Inflammatory macrophage treated with lipopolysaccharide for 1 hour (primary cell): Measurements from ENCODE around the gene FPGS.
"Not testable (repeated sequence)": the region's sequence is repeated elsewhere in the genome, so short reads cannot be mapped to it uniquely, and the experiment has no call there.

ENCODE experiments used
- DNase-seq, 2 donors: peaks; one replicate each; pipeline ENCODE4 v3.0.0-alpha.2; 2020 to 2022

Gene FPGS

DNA sequence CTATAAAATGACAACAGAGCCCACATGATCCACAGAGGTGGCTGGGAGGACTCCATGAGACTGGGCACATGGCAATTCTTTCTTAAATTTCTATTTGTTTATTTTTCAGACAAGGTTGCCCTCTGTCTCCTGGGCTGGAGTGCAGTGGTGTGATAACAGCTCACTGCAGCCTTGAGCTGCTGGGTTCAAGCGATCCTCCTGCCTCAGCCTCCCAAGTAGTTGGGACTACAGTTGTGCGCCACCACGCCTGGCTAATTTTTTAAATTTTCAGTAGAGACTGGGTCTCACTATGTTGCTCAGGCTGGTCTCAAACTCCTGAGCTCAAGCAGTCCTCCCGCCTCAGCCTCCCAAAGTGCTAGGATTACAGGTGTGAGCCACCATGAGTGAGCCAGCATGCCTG lies 42.9 kb downstream of the FPGS start:
- DNase-seq: not testable (repeated sequence)

- peak in 1 of 2 donors; percentile 17 for DNase-seq
Measured at GRCh38 chr9:127846443-127847177, 43.9 kb downstream of the FPGS start.

DNA sequence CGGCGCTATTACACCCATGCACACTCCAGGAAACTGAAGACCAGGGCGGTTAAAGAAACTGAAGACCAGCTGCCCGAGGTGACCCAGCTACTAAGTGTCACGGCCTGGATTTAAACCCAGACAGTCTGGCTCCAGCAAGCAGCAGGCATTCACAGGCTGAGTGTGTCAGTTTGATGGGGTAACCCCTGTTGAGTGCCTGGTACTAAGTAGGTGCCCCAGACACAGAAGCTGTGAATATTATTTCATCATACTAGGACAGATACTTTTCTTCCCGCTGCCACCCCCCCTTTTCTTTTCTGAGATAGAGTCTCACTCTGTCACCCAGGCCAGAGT lies 44.5 kb downstream of the FPGS start:
- peak in 1 of 2 donors; percentile 26 for DNase-seq

GRCh38 chr9:127847833-127848755 lies 45.4 kb downstream of the FPGS start:
- no peak for DNase-seq

DNA sequence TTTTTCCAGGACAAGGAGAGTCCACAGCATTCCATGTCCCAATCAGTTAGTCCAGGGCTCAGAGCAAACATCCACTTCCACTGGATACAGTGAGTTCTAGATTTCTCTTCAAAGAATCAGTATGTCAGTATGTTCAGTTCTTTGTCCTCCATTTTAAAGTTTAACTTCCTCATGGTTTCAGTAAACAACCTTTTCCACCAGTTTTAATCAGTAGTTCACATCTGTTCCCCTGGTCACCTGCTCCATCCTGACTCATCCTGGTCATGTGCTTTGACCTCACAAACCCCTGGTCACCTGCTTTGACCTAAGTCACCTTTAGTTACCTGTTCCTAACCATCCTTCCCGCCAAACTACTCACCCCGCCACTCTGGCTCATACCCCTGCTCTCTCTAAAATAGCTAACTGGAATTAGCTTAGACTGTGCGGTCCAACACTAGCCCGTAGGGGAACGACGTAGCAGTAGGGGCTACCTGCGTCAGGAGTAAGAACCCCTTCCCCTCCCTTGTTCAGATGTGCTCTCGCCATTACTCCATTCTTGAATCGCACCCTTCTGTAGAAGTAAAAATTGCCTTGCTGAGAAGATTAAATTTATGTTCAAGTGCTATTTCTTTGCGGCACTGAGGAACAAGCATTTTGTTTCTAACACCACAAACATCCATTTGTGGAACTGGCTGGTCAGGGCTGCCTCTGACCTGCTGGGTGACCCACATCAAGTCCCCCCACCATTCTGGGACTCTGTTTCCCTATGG lies 46.2 kb downstream of the FPGS start:
- DNase-seq: no peak

DNA sequence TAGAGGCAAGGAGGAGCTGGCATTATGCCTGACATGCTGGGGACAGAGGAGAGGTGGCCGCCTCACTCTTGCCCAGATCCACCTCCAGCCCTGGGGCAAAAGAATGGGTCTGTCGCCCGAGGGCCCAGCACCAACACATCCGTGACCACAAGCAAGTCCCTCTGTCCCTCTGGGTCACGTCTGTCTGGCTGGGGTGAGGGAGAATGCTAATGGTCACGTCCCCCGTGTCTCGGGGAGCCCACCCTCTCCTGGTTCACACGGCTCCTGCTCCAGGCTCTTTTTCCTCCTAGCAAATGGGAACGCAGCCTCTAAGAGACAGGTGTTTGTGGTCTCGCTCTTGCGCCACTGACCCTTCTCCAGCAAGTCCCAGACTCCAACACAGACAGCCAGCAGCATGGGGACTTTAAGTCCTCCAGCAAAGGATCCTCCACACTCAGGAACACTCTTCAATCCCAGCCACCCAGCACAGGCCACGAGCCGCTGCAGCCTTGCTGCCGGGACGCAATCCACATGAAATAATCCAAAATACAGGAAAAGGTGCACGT lies 47.7 kb downstream of the FPGS start:
- no peak for DNase-seq

DNA sequence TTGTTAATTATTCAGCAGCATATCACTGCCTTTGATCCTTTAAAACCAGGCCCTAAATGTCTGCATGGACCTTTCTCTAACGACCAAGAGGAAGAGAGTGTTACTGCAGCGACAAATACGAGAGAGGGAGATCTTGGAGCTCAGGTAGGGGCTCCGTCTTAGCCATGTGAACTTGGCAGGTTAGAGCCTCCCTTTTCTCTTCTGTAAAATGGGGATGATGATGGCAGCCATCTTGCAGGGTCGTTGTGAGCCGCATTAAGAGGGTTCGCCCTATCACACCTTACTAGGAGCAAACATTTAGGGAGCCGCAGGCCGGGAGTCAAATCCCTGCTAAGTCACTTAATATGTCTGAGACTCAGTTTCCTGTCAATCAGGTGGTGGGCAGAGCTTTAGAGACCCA lies 50.1 kb downstream of the FPGS start:
- no peak for DNase-seq

DNA sequence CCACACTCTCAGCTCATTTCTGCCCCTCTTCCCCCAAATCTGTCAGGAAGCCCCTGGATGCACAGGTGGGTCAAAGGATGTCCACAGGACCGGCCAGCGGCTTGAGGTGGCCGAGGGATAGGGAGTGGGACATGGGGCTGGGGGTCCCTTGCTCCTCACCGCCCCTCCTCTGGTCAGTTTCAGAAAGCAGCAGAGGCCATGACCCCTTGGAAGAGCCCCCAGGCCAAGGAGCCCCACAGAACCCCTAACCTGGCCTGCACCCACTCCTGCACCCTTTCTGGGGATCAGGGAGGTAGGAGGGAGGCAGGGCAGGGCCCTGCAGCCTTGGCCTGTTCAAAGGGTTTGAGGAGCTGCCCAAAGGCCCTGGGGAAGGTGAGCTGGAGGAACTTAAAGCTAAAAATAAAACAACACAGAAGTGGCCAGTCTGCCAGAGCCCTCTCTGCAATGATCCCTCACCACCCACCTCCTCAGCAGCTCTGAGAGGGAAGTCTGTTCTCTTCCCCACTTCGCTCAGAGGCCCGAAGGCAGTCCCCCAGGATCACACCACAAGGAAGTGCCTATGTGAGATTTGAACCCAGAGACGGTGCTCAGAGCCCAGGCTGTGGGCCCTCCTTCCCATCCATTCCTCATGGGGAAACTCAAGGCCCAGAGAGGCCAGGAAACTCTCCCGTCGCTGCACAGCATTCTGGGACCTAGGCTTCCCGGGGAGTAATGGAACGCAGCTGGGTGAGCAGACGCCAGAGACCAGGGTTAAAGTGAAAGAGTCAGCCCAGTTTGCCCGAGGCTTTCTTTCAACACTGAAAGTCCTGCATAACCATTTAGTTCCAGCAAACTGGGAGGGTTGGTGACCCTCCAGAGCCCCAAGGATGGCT lies 50.9 kb downstream of the FPGS start:
- peak; percentile 38 to 47 for DNase-seq

GRCh38 chr9:127854184-127854806 lies 51.6 kb downstream of the FPGS start, which contains the start of gene ENG:
Gene ENG (minus strand): TSS chr9:127854658. CDS start chr9:127854355, 303 bp downstream.
- peak in 1 of 2 donors; percentile 10 for DNase-seq

DNA sequence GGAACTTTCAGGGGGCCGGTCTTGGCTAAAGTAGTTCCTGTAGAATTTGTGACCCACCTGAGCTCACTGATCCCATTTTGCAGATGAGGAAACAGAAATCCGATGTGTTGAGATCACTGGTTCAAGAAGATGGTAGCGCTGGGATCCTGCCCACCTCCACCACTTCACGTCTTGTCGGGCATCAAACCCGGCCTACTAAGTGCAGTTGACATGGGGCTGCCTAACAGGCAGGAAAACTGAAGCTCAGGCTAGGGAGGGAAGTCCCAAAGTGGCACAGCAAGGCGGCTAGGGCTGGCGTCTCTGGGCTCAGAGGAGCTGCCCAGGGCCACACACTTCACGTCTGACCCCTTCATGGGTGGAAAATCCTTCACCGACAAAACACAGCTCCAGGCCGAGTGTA lies 52.3 kb downstream of the FPGS start:
- DNase-seq: no peak

DNA sequence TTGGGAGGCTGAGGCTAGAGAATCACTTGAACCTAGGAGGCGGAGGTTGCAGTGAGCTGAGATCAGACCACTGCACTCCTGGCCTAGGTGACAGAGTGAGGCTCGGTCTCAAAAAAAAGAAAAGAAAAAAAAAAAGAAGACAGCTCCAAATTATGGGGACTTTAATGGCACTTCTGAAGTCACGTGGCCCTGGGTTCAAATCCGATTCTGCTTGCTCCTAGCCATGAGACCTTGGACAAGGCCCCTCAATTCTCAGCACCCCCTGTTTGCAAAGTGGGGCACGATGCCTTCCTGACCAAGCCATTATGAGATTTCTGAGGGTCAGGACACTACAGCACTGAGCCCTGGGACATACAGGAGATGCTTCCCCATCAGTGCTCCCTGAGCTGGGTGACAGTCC lies 52.8 kb downstream of the FPGS start:
- DNase-seq: no peak

DNA sequence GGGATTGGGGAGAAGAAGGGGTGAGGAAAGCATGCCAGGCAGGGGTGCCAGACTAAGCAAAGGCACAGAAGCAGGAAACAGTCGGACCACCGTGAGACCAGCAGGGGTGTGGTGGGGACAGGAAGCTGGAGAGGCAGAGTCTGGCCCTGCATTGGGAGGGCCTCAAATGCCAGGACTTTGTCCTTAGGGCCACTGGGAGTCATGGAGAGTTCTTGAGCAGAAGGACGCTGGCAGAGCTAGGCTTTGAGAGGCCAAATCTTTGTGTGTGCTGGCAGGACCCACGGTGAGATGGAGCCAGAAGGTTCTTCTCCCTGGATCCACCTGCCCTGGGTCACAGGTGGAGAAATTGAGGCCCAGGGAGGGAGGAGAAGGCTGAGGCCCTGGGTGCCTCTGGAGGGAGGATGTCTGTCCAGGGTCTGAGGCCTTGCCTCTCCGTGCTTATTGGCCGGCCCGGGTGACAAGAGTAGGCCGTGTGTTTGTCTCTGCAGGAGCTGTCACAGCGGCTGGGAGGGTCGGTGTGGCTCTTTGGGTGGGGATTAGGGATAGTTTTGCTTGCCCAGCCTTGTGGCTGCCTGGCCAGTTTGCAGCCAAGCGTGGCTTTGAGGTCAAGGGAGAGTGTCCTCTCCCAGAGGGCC lies 53.5 kb downstream of the FPGS start:
- DNase-seq: no peak

DNA sequence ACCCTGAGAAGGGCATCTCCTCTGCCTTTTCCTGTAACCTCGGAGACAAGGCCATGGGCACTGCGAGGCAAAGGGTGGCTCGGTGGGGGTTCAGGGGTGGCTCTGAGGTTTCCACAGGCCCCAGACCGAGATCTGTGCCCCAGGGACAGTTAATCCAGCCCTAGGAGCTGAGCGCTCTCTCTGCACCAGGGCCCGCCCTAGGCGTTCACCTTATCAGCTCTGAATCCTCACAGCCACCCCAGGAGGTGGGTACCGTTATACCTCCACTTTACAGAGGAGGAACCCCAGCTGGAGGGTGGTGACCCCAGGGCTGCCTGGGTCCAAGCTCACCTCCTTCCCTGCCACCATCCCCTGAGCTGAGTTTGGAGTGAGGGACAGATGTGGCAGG lies 54.0 kb downstream of the FPGS start:
- DNase-seq: no peak

DNA sequence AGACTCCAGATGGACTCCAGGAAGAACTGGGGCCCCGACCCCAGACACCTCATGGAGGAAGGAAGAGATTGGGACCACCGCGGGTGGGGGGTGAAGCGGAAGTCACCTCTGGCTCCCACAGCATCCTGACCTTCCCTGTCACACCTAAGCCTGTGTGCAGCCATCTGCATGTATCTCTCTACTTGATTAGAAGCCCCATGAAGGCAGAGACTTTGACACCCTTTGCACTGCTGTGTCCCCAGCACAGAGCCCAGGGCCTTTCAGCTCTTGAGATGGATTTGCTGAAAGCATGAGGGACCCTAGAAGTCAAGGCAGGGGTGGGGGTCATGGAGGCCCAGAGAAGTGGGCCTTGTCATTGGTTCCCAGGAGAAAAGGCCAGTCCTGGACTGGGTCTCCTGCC lies 54.6 kb downstream of the FPGS start:
- no peak for DNase-seq

DNA sequence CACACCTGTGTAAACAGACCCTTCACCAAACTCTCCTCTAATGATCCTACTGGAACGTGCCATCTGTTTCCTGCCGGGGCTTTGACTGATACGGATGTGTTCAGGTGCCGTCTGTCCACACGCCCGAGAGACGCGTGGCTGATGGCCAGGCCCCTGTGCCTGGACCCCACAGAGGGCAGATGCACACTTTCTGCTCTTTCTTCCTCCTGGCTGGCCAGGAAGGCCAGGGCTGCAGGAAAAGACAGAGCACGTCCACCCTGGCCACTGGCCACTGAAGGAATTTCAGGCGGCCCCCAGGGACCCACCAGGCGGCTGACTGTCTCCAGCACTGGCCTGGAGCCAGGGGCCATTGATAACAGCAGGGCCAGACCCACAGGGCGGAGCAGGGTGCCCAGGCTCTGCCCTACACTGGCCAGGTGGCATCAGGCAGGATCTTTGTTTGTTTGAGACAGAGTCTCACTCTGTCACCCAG lies 55.4 kb downstream of the FPGS start:
- DNase-seq: no peak

GRCh38 chr9:127860260-127860659 lies 57.6 kb downstream of the FPGS start:
- DNase-seq: no peak

DNA sequence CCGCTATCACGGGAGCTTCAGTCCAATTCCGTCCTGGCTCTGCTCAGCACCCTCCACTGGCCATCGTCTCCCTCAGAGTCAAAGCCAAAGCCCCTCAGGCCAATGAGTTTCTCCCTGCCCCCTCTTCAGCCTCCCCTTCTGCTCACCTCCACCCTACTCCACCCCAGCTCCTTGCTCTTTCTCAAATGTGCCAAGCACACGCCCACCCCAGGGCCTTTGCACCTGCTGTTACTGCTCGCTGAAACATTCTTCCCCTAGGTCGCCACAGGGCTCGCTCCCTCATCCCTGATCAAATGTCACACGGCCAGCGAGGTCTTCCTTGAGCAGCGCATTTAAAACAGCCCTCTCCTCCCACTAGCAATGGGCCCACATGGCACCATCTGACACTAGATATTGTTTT lies 58.1 kb downstream of the FPGS start:
- DNase-seq: no peak

- DNase-seq: peak; percentile 34 to 60
Measured at GRCh38 chr9:127862075-127863011, 59.7 kb downstream of the FPGS start.

DNA sequence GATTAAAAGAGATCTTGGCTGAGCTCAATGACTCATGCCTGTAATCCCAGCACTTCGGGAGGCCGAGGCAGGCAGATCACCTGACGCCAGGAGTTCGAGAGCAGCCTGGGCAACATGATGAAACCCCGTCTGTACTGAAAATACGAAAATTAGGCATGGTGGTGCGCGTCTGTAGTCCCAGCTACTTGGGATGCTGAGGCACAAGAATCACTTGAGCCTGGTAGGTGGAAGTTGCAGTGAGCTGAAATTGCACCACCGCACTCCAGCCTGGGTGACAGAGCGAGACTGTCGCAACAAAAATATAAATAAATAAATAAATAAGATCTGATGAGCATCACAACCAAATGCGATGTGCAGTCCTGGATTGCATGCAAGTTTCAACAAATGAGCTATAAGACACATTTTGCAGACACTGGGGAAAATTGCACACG lies 60.5 kb downstream of the FPGS start:
- DNase-seq: peak; percentile 66 to 88
